Activated CD4-positive, alpha-beta T cell treated with anti-CD3 and anti-CD28 coated beads, Interleukin-2, amount 10 ng/mL, durations not matched to agents 7 days and 5 days (primary cell): ENCODE measurements around the gene KRTAP4-8. TPM values are rescaled to one million over a fixed set of nuclear protein-coding genes. Genes with fewer than 3 reads are reported as not detected.
"Not testable (repeated sequence)": the region's sequence is repeated elsewhere in the genome, so short reads cannot be mapped to it uniquely, and the experiment has no call there.

Source experiments
- CTCF ChIA-PET: fragments of 350-600 bp; sonication (Branson Sonifier 250); formaldehyde crosslinking; loops from one replicate; lab custom pipeline; 2021; ENCODE audit warnings: antibody characterized with exemption; lab: Charles Lee
- POLR2A ChIA-PET: fragments of 350-600 bp; sonication (Branson Sonifier 250); formaldehyde crosslinking; loops from one replicate; lab custom pipeline; 2021; ENCODE audit warnings: antibody characterized with exemption; lab: Charles Lee
- DNase-seq: peaks from one replicate; pipeline ENCODE4 v3.0.0-alpha.2; 2020
- H3K27ac Mint-ChIP-seq: one replicate; pipeline ENCODE4 v1.8.0; 2021; ENCODE audit warnings: mild to moderate bottlenecking, moderate library complexity, mixed read lengths
- H3K27me3 Mint-ChIP-seq: one replicate; pipeline ENCODE4 v1.8.0; 2021; ENCODE audit warnings: mixed read lengths
- H3K36me3 Mint-ChIP-seq: one replicate; pipeline ENCODE4 v1.8.0; 2021; ENCODE audit warnings: low read depth, mixed read lengths
- H3K4me1 Mint-ChIP-seq: one replicate; pipeline ENCODE4 v1.8.0; 2021; ENCODE audit warnings: mixed read lengths
- H3K4me3 Mint-ChIP-seq: one replicate; pipeline ENCODE4 v1.8.0; 2021; ENCODE audit warnings: mild to moderate bottlenecking, moderate library complexity, mixed read lengths
- H3K9me3 Mint-ChIP-seq: one replicate; pipeline ENCODE4 v1.8.0; 2021; ENCODE audit warnings: mixed read lengths
- total RNA-seq, 2 experiments: library from RNA; stranded (reverse); gene quantifications; one replicate each; pipeline ENCODE4 v1.2.3, GENCODE V29; 2021

The KRTAP4-8 gene
- total RNA-seq, 2 experiments from 2014 or later: not detected

- CTCF ChIA-PET, H3K27me3 Mint-ChIP-seq, DNase-seq, H3K36me3 Mint-ChIP-seq, H3K4me3 Mint-ChIP-seq, H3K27ac Mint-ChIP-seq, POLR2A ChIA-PET: not testable (repeated sequence)
- Mint-ChIP-seq H3K4me1 (peaks cover 40% of the 10 kb centered on the region), H3K9me3 (peaks cover 13% of the 10 kb centered on the region)
These were observed 25.5 kb upstream of the KRTAP4-8 start for GRCh38 chr17:41123292-41123990.

GRCh38 chr17:41121742-41122141, 23.8 kb upstream of the KRTAP4-8 start:
- no peak overlapping the region for H3K27ac Mint-ChIP-seq
- H3K4me3 Mint-ChIP-seq: no peak overlapping the region
- peaks cover 40% of the 10 kb centered on the region for H3K4me1 Mint-ChIP-seq
- H3K9me3 Mint-ChIP-seq: peaks cover 13% of the 10 kb centered on the region
- CTCF ChIA-PET: no interaction called here
- DNase-seq: no peak
- peaks cover 2% of the 10 kb centered on the region for H3K36me3 Mint-ChIP-seq
- no peaks in the 10 kb centered on the region for H3K27me3 Mint-ChIP-seq
- POLR2A ChIA-PET: no interaction called here

- POLR2A ChIA-PET, H3K27me3 Mint-ChIP-seq: not testable (repeated sequence)
- peak overlapping the region; percentile 79 for H3K27ac Mint-ChIP-seq
These were observed 22.1 kb upstream of the KRTAP4-8 start for GRCh38 chr17:41119696-41120690.

GRCh38 chr17:41118721-41119120, 20.8 kb upstream of the KRTAP4-8 start:
- ChIA-PET POLR2A (no interaction called here), CTCF (interaction anchor here (0.6 kb wide), 1 partner anchor 153 kb away, joined by 4 read pairs; no protein-coding TSS in a partner anchor)
- Mint-ChIP-seq H3K4me1 (peaks cover 22% of the 10 kb centered on the region), H3K4me3 (no peak overlapping the region), H3K27ac (no peak overlapping the region), H3K27me3 (peaks cover 5% of the 10 kb centered on the region), H3K9me3 (peaks cover 13% of the 10 kb centered on the region), H3K36me3 (peaks cover 2% of the 10 kb centered on the region)
- no peak for DNase-seq

More at GRCh38 chr17:41119696-41120690, 22.1 kb upstream of the KRTAP4-8 start:
- H3K36me3 Mint-ChIP-seq, DNase-seq, CTCF ChIA-PET, H3K4me3 Mint-ChIP-seq: not testable (repeated sequence)
- H3K4me1 Mint-ChIP-seq: peaks cover 26% of the 10 kb centered on the region
- H3K9me3 Mint-ChIP-seq: peaks cover 13% of the 10 kb centered on the region

- POLR2A ChIA-PET, H3K36me3 Mint-ChIP-seq, DNase-seq, H3K27ac Mint-ChIP-seq, H3K27me3 Mint-ChIP-seq, H3K4me3 Mint-ChIP-seq, CTCF ChIA-PET: not testable (repeated sequence)
- H3K4me1 Mint-ChIP-seq: peaks cover 17% of the 10 kb centered on the region
- peaks cover 16% of the 10 kb centered on the region for H3K9me3 Mint-ChIP-seq
These were observed 20.0 kb upstream of the KRTAP4-8 start, which contains the start of gene KRTAP4-11 for GRCh38 chr17:41117846-41118386. Gene KRTAP4-11, minus strand, starts transcription at chr17:41118373. Its CDS starts 58 bp downstream, at chr17:41118315.

GRCh38 chr17:41116297-41116696, 18.4 kb upstream of the KRTAP4-8 start:
- ChIA-PET CTCF (no interaction called here), POLR2A (no interaction called here)
- no peak overlapping the region for H3K27ac Mint-ChIP-seq
- peaks cover 2% of the 10 kb centered on the region for H3K36me3 Mint-ChIP-seq
- H3K4me1 Mint-ChIP-seq: peaks cover 13% of the 10 kb centered on the region
- H3K9me3 Mint-ChIP-seq: peaks cover 9% of the 10 kb centered on the region
- H3K27me3 Mint-ChIP-seq: peaks cover 5% of the 10 kb centered on the region
- no peak overlapping the region for H3K4me3 Mint-ChIP-seq
- no peak for DNase-seq

- H3K4me3 Mint-ChIP-seq: no peak overlapping the region
- POLR2A ChIA-PET: no interaction called here
- DNase-seq: no peak
- CTCF ChIA-PET: interaction anchor here (0.7 kb wide), 1 partner anchor 78 kb away, joined by 3 read pairs; the partner anchor contains the start of gene KRTAP9-1
- peaks cover 14% of the 10 kb centered on the region for H3K27me3 Mint-ChIP-seq
- H3K9me3 Mint-ChIP-seq: peaks cover 12% of the 10 kb centered on the region
- H3K27ac Mint-ChIP-seq: no peak overlapping the region
- H3K36me3 Mint-ChIP-seq: peaks cover 2% of the 10 kb centered on the region
- peaks cover 11% of the 10 kb centered on the region for H3K4me1 Mint-ChIP-seq
These were observed 13.4 kb upstream of the KRTAP4-8 start for GRCh38 chr17:41111151-41111885.

GRCh38 chr17:41108728-41109386, 10.9 kb upstream of the KRTAP4-8 start:
- H3K27ac Mint-ChIP-seq, CTCF ChIA-PET, POLR2A ChIA-PET, H3K36me3 Mint-ChIP-seq, H3K27me3 Mint-ChIP-seq, H3K4me3 Mint-ChIP-seq, DNase-seq: not testable (repeated sequence)
- Mint-ChIP-seq H3K9me3 (peaks cover 12% of the 10 kb centered on the region), H3K4me1 (peaks cover 11% of the 10 kb centered on the region)

GRCh38 chr17:41107941-41108450, 10.1 kb upstream of the KRTAP4-8 start:
- DNase-seq: no peak
- Mint-ChIP-seq H3K27me3 (peaks cover 9% of the 10 kb centered on the region), H3K4me1 (peaks cover 11% of the 10 kb centered on the region), H3K27ac (no peak overlapping the region), H3K9me3 (peaks cover 9% of the 10 kb centered on the region), H3K36me3 (peaks cover 2% of the 10 kb centered on the region), H3K4me3 (no peak overlapping the region)
- ChIA-PET CTCF (no interaction called here), POLR2A (no interaction called here)

- H3K9me3 Mint-ChIP-seq, H3K27ac Mint-ChIP-seq, H3K27me3 Mint-ChIP-seq, H3K36me3 Mint-ChIP-seq, H3K4me3 Mint-ChIP-seq, DNase-seq, POLR2A ChIA-PET, CTCF ChIA-PET: not testable (repeated sequence)
- H3K4me1 Mint-ChIP-seq: peaks cover 12% of the 10 kb centered on the region
These were observed 7.4 kb upstream of the KRTAP4-8 start, which contains the start of gene KRTAP4-9 for GRCh38 chr17:41105347-41105746. Gene KRTAP4-9, plus strand, starts transcription at chr17:41105389. Its CDS starts 0 bp downstream, at chr17:41105389.

- DNase-seq, H3K27ac Mint-ChIP-seq, H3K36me3 Mint-ChIP-seq, H3K9me3 Mint-ChIP-seq, H3K27me3 Mint-ChIP-seq, H3K4me3 Mint-ChIP-seq, POLR2A ChIA-PET, CTCF ChIA-PET: not testable (repeated sequence)
- H3K4me1 Mint-ChIP-seq: peaks cover 14% of the 10 kb centered on the region
These were observed 6.6 kb upstream of the KRTAP4-8 start for GRCh38 chr17:41104386-41105038.
